Liver (tissue), 9 donors: Measurements from ENCODE around the gene ALK. TPM values are rescaled to one million over a fixed set of nuclear protein-coding genes. Genes with fewer than 3 reads are reported as not detected.

Experiments used
- DNase-seq: peaks from one replicate; pipeline ENCODE4 v3.0.0-alpha.2; 2017; ENCODE audit warnings: low spot score
- H3K27ac ChIP-seq, 2 donors: one replicate each; pipeline ENCODE4 v1.7.0; 2013; ENCODE audit warnings: inconsistent platforms in 2 of 2, low read length in 2 of 2, control low read depth in 1 of 2, low read depth in 1 of 2, mild to moderate bottlenecking in 1 of 2
- H3K27me3 ChIP-seq, 4 donors: one replicate each; pipeline versions ENCODE4 v1.6.1 to v1.7.0; 2013; ENCODE audit warnings: low read length in 3 of 4, inconsistent platforms in 1 of 4, mild to moderate bottlenecking in 1 of 4, moderate library complexity in 1 of 4; ENCODE audit not compliant: control insufficient read depth in 4 of 4, insufficient read depth in 4 of 4
- H3K36me3 ChIP-seq, 4 donors: one replicate each; pipeline versions ENCODE4 v1.6.1 to v1.7.0; 2013; ENCODE audit warnings: low read length in 3 of 4, mild to moderate bottlenecking in 3 of 4, low read depth in 1 of 4, moderate library complexity in 1 of 4; ENCODE audit not compliant: control insufficient read depth in 4 of 4, insufficient read depth in 3 of 4
- H3K4me1 ChIP-seq, 4 donors: one replicate each; pipeline versions ENCODE4 v1.6.1 to v1.7.0; 2013; ENCODE audit warnings: low read length in 3 of 4, mild to moderate bottlenecking in 3 of 4, moderate library complexity in 1 of 4; ENCODE audit not compliant: control insufficient read depth in 4 of 4, insufficient read depth in 4 of 4
- H3K4me3 ChIP-seq, 3 donors: one replicate each; pipeline versions ENCODE4 v1.6.1 to v1.7.0; 2013; ENCODE audit warnings: low read length in 3 of 3, control low read depth in 1 of 3, low read depth in 1 of 3, mild to moderate bottlenecking in 1 of 3
- H3K9ac ChIP-seq, 2 donors: one replicate each; pipeline ENCODE4 v1.7.0; 2013; ENCODE audit warnings: low read length in 2 of 2, mild to moderate bottlenecking in 2 of 2, moderate library complexity in 2 of 2, control low read depth in 1 of 2, low read depth in 1 of 2
- H3K9me3 ChIP-seq, 4 donors: one replicate each; pipeline versions ENCODE4 v1.6.1 to v1.7.0; 2013; ENCODE audit warnings: low read length in 3 of 4; ENCODE audit not compliant: control insufficient read depth in 4 of 4
- CTCF ChIP-seq: fragments of 150-350 bp; IDR thresholded peaks from 2 replicates; pipeline ENCODE4 v1.5.1; 2017; ENCODE audit warnings: improper control_type of control experiment, low read depth, low read length; ENCODE audit not compliant: missing input control
- EGR1 ChIP-seq, 2 donors: IDR thresholded peaks; 2 replicates each; pipeline ENCODE4 v1.6.1; 2016 to 2018; ENCODE audit warnings: antibody characterized with exemption in 2 of 2, low read depth in 2 of 2
- FOXA2 ChIP-seq: IDR thresholded peaks from 2 replicates; pipeline ENCODE4 v1.6.1; 2016; ENCODE audit warnings: antibody characterized with exemption
- GABPA ChIP-seq, 2 donors: IDR thresholded peaks in 1 of 2; conservative IDR thresholded peaks in 1 of 2; 2 replicates each; pipeline ENCODE4 v1.6.1; 2016; ENCODE audit warnings: antibody characterized with exemption in 2 of 2, mild to moderate bottlenecking in 1 of 2, moderate library complexity in 1 of 2
- HNF4A ChIP-seq, 2 donors: conservative IDR thresholded peaks; 2 replicates each; pipeline ENCODE4 v1.6.1; 2016; ENCODE audit warnings: antibody characterized with exemption in 2 of 2, mild to moderate bottlenecking in 2 of 2
- HNF4G ChIP-seq: IDR thresholded peaks from 2 replicates; pipeline ENCODE4 v1.6.1; 2016; ENCODE audit warnings: antibody characterized with exemption
- JUND ChIP-seq, 2 donors: IDR thresholded peaks; 2 replicates each; pipeline ENCODE4 v1.6.1; 2016; ENCODE audit warnings: antibody characterized with exemption in 2 of 2
- NR2F2 ChIP-seq: IDR thresholded peaks from 2 replicates; pipeline ENCODE4 v1.6.1; 2016; ENCODE audit warnings: antibody characterized with exemption
- RAD21 ChIP-seq, 2 donors: IDR thresholded peaks; 2 replicates each; pipeline ENCODE4 v1.6.1; 2016; ENCODE audit warnings: antibody characterized with exemption in 2 of 2, mild to moderate bottlenecking in 2 of 2
- RXRA ChIP-seq, 2 donors: IDR thresholded peaks; 2 replicates each; pipeline ENCODE4 v1.6.1; 2017 to 2018; ENCODE audit warnings: antibody characterized with exemption in 2 of 2, mild to moderate bottlenecking in 1 of 2
- SP1 ChIP-seq: IDR thresholded peaks from 2 replicates; pipeline ENCODE4 v1.6.1; 2018; ENCODE audit warnings: antibody characterized with exemption, mild to moderate bottlenecking
- TAF1 ChIP-seq: conservative IDR thresholded peaks from 2 replicates; pipeline ENCODE4 v1.6.1; 2016; ENCODE audit warnings: antibody characterized with exemption, mild to moderate bottlenecking
- YY1 ChIP-seq: IDR thresholded peaks from 2 replicates; pipeline ENCODE4 v1.6.1; 2016; ENCODE audit warnings: antibody characterized with exemption, mild to moderate bottlenecking
- WGBS: extraction: QIAGEN DNeasy Blood & Tissue Kit; methylation state at CpG from one replicate; pipeline ENCODE4 v1.1.7; 2013; 5-methylcytosine and 5-hydroxymethylcytosine counted together
- polyA plus RNA-seq, 2 donors: library from polyadenylated mRNA; stranded (reverse) in 1 of 2; unstranded in 1 of 2; fragments of 200-250 nt in 1 of 2; fragments of >200 nt in 1 of 2; fragmentation: Nextera tagmentation in 1 of 2; extraction: Ambion mirVana in 1 of 2; gene quantifications; one replicate each; pipeline versions ENCODE4 v1.2.1 to v1.2.3, GENCODE V29; 2013 to 2015
- total RNA-seq, 2 donors: library from RNA; depleted of rRNA; stranded (reverse); fragments of >200 nt; gene quantifications; one replicate each; pipeline ENCODE4 v1.2.3, GENCODE V29; 2014
- TF ChIP-seq, protein P1 (sequence below): IDR thresholded peaks from 2 replicates; pipeline ENCODE4 v1.6.1; 2016; ENCODE audit warnings: antibody characterized with exemption
- TF ChIP-seq, protein P2 (sequence below): IDR thresholded peaks from 2 replicates; pipeline ENCODE4 v1.6.1; 2016; ENCODE audit warnings: antibody characterized with exemption, mild to moderate bottlenecking
- TF ChIP-seq, protein P3 (sequence below): IDR thresholded peaks from 2 replicates; pipeline ENCODE4 v1.6.1; 2016; ENCODE audit warnings: antibody characterized with exemption
- donor health status: healthy.
- donor health status: healthy.
- donor health status: healthy.
- donor health status: healthy.
- donor health status: healthy.

The ALK gene
- total and polyA plus RNA-seq, 4 donors, result under 0.01 TPM; not detected in 3

GRCh38 chr2:29841386-29842004 lies 79.9 kb downstream of the ALK start:
- Histone ChIP-seq H3K4me1 (peaks cover 0 to 3% (median 0%) of the 10 kb centered on the region in 4 donors), H3K27ac (no peak overlapping the region), H3K9ac (no peak overlapping the region), H3K9me3 (no peaks in the 10 kb centered on the region), H3K36me3 (no peaks in the 10 kb centered on the region), H3K27me3 (no peaks in the 10 kb centered on the region), H3K4me3 (no peak overlapping the region)
- TF ChIP-seq TAF1, result no peak
- TF ChIP-seq GABPA (IDR thresholded peaks at IDR 0.05 in 1 of 2, conservative IDR thresholded peaks at IDR 0.05 in 1 of 2), result no peak
- no peak for TF ChIP-seq EGR1 (IDR thresholded peaks at IDR 0.05; ENCODE audit: low read depth in 2 of 2)
- TF ChIP-seq RAD21 (IDR thresholded peaks at IDR 0.05), result peak; percentile 92 to 93
- no peak for TF ChIP-seq RXRA (IDR thresholded peaks at IDR 0.05)
- TF ChIP-seq CTCF, result peak; percentile 90
- no peak for DNase-seq
- WGBS, result 36% methylated on average over 6 of the region's 6 CpGs

- no peak for DNase-seq
- H3K4me3 ChIP-seq, result no peak overlapping the region
- H3K27me3 ChIP-seq, result no peaks in the 10 kb centered on the region
- no peaks in the 10 kb centered on the region for H3K36me3 ChIP-seq
- H3K9ac ChIP-seq, result no peak overlapping the region
- no peak overlapping the region for H3K27ac ChIP-seq
- H3K9me3 ChIP-seq, result no peaks in the 10 kb centered on the region
- 79% methylated on average over 4 of the region's 4 CpGs for WGBS
- TF ChIP-seq EGR1 (IDR thresholded peaks at IDR 0.05; ENCODE audit: low read depth in 2 of 2), result no peak
- TF ChIP-seq SP1, result no peak
- TF ChIP-seq GABPA (IDR thresholded peaks at IDR 0.05 in 1 of 2, conservative IDR thresholded peaks at IDR 0.05 in 1 of 2), result no peak
- TF ChIP-seq HNF4A (conservative IDR thresholded peaks at IDR 0.05), result no peak
- TF ChIP-seq RAD21 (IDR thresholded peaks at IDR 0.05), result no peak
- no peak for TF ChIP-seq RXRA (IDR thresholded peaks at IDR 0.05)
- no peak for TF ChIP-seq JUND (IDR thresholded peaks at IDR 0.05)
- TF ChIP-seq, protein P1, sequence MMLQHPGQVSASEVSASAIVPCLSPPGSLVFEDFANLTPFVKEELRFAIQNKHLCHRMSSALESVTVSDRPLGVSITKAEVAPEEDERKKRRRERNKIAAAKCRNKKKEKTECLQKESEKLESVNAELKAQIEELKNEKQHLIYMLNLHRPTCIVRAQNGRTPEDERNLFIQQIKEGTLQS, result no peak
- TF ChIP-seq, protein P2, sequence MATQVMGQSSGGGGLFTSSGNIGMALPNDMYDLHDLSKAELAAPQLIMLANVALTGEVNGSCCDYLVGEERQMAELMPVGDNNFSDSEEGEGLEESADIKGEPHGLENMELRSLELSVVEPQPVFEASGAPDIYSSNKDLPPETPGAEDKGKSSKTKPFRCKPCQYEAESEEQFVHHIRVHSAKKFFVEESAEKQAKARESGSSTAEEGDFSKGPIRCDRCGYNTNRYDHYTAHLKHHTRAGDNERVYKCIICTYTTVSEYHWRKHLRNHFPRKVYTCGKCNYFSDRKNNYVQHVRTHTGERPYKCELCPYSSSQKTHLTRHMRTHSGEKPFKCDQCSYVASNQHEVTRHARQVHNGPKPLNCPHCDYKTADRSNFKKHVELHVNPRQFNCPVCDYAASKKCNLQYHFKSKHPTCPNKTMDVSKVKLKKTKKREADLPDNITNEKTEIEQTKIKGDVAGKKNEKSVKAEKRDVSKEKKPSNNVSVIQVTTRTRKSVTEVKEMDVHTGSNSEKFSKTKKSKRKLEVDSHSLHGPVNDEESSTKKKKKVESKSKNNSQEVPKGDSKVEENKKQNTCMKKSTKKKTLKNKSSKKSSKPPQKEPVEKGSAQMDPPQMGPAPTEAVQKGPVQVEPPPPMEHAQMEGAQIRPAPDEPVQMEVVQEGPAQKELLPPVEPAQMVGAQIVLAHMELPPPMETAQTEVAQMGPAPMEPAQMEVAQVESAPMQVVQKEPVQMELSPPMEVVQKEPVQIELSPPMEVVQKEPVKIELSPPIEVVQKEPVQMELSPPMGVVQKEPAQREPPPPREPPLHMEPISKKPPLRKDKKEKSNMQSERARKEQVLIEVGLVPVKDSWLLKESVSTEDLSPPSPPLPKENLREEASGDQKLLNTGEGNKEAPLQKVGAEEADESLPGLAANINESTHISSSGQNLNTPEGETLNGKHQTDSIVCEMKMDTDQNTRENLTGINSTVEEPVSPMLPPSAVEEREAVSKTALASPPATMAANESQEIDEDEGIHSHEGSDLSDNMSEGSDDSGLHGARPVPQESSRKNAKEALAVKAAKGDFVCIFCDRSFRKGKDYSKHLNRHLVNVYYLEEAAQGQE, result no peak
- TF ChIP-seq FOXA2, result no peak
- no peak for TF ChIP-seq TAF1
- TF ChIP-seq CTCF, result no peak
- TF ChIP-seq, protein P3, sequence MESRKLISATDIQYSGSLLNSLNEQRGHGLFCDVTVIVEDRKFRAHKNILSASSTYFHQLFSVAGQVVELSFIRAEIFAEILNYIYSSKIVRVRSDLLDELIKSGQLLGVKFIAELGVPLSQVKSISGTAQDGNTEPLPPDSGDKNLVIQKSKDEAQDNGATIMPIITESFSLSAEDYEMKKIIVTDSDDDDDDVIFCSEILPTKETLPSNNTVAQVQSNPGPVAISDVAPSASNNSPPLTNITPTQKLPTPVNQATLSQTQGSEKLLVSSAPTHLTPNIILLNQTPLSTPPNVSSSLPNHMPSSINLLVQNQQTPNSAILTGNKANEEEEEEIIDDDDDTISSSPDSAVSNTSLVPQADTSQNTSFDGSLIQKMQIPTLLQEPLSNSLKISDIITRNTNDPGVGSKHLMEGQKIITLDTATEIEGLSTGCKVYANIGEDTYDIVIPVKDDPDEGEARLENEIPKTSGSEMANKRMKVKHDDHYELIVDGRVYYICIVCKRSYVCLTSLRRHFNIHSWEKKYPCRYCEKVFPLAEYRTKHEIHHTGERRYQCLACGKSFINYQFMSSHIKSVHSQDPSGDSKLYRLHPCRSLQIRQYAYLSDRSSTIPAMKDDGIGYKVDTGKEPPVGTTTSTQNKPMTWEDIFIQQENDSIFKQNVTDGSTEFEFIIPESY, result no peak
- TF ChIP-seq HNF4G, result no peak
- TF ChIP-seq YY1, result no peak
- TF ChIP-seq NR2F2, result no peak
- peaks cover 0 to 3% (median 0%) of the 10 kb centered on the region in 4 donors for H3K4me1 ChIP-seq
Observed at GRCh38 chr2:29839306-29839705, 82.1 kb downstream of the ALK start.
